Sigmoid colon (tissue), 4 donors: ENCODE measurements around the gene UBASH3B.

Experiments used
- CTCF ChIP-seq, 4 experiments: fragments of 450-650 bp in 3 of 4; fragments of 200-600 bp in 1 of 4; IDR thresholded peaks; one replicate each; pipeline ENCODE4 v1.5.1; 2016 to 2019; ENCODE audit warnings: antibody characterized with exemption in 4 of 4, mild to moderate bottlenecking in 3 of 4, moderate library complexity in 2 of 4
- POLR2A ChIP-seq, 2 donors: fragments of 450-650 bp; IDR thresholded peaks; one replicate each; pipeline ENCODE4 v1.6.1; 2016; ENCODE audit warnings: antibody characterized with exemption in 2 of 2, mild to moderate bottlenecking in 2 of 2, moderate library complexity in 2 of 2
- POLR2AphosphoS5 ChIP-seq, 4 donors: sonication (generic); formaldehyde crosslinking; IDR thresholded peaks; one replicate each; pipeline ENCODE4 v1.6.1; 2017; ENCODE audit warnings: antibody characterized with exemption in 4 of 4

- TF ChIP-seq CTCF (IDR thresholded peaks at IDR 0.05): no peak
- TF ChIP-seq POLR2A (IDR thresholded peaks at IDR 0.05): no peak
- TF ChIP-seq POLR2AphosphoS5 (IDR thresholded peaks at IDR 0.05): no peak
Measured at GRCh38 chr11:122637541-122637940, 18.0 kb upstream of the UBASH3B start.
